Progenitor cell of endocrine pancreas (in vitro differentiated cells): Measurements from ENCODE around the gene CSN1S1. TPM values are rescaled to one million over a fixed set of nuclear protein-coding genes. Genes with fewer than 3 reads are reported as not detected.

Experiments
- DNase-seq: peaks from one replicate; pipeline ENCODE4 v3.0.0; 2021; ENCODE audit warnings: low spot score; ENCODE audit not compliant: unreplicated experiment
- H3K27ac Mint-ChIP-seq: 2 replicates; pipeline ENCODE4 v1.8.0; 2021; ENCODE audit warnings: mild to moderate bottlenecking, moderate library complexity, mixed read lengths
- H3K27me3 Mint-ChIP-seq: 2 replicates; pipeline ENCODE4 v1.8.0; 2021; ENCODE audit warnings: mixed read lengths
- H3K36me3 Mint-ChIP-seq: 2 replicates; pipeline ENCODE4 v1.8.0; 2022; ENCODE audit warnings: mixed read lengths; ENCODE audit not compliant: insufficient read depth
- H3K4me1 Mint-ChIP-seq: 2 replicates; pipeline ENCODE4 v1.8.0; 2021; ENCODE audit warnings: low read depth, mixed read lengths
- H3K4me3 Mint-ChIP-seq: 2 replicates; pipeline ENCODE4 v1.8.0; 2021; ENCODE audit warnings: low read depth, mild to moderate bottlenecking, moderate library complexity, mixed read lengths
- H3K9me3 Mint-ChIP-seq: 2 replicates; pipeline ENCODE4 v1.8.0; 2021; ENCODE audit warnings: low read depth, mixed read lengths
- CTCF ChIP-seq: fragments of 200-600 bp; sonication (generic); IDR thresholded peaks from one replicate; pipeline ENCODE4 v1.5.0; 2021; ENCODE audit warnings: antibody characterized with exemption, mild to moderate bottlenecking; ENCODE audit not compliant: unreplicated experiment
- total RNA-seq: library from RNA; stranded (reverse); gene quantifications from 2 replicates; pipeline ENCODE4 v1.2.1, GENCODE V29; 2021

Gene CSN1S1
- total RNA-seq, 1 donor from 2014 or later = not detected

GRCh38 chr4:69986663-69987062 is 55.8 kb downstream of the CSN1S1 start:
- no peak for TF ChIP-seq CTCF
- H3K27ac Mint-ChIP-seq = no peak overlapping the region
- H3K27me3 Mint-ChIP-seq = no peaks in the 10 kb centered on the region
- peaks cover 8% of the 10 kb centered on the region for H3K4me1 Mint-ChIP-seq
- H3K4me3 Mint-ChIP-seq = no peak overlapping the region
- DNase-seq = no peak
- H3K9me3 Mint-ChIP-seq = no peaks in the 10 kb centered on the region
- H3K36me3 Mint-ChIP-seq = no peaks in the 10 kb centered on the region

- no peak overlapping the region for H3K27ac Mint-ChIP-seq
- H3K27me3 Mint-ChIP-seq = no peaks in the 10 kb centered on the region
- no peaks in the 10 kb centered on the region for H3K4me1 Mint-ChIP-seq
- no peak overlapping the region for H3K4me3 Mint-ChIP-seq
- no peak for TF ChIP-seq CTCF
- no peaks in the 10 kb centered on the region for H3K36me3 Mint-ChIP-seq
- no peak for DNase-seq
- H3K9me3 Mint-ChIP-seq = no peaks in the 10 kb centered on the region
Observed at GRCh38 chr4:69991016-69991415, 60.1 kb downstream of the CSN1S1 start.

- Mint-ChIP-seq H3K4me1 (no peaks in the 10 kb centered on the region), H3K36me3 (no peaks in the 10 kb centered on the region), H3K27ac (no peak overlapping the region), H3K27me3 (no peaks in the 10 kb centered on the region), H3K4me3 (no peak overlapping the region), H3K9me3 (no peaks in the 10 kb centered on the region)
- no peak for DNase-seq
- TF ChIP-seq CTCF = no peak
Observed at GRCh38 chr4:69994782-69995181, 63.9 kb downstream of the CSN1S1 start.

- Mint-ChIP-seq H3K4me1 (no peaks in the 10 kb centered on the region), H3K4me3 (no peak within 1 kb of the TSS), H3K27ac (no peak within 1 kb of the TSS), H3K27me3 (no peaks in the 10 kb centered on the region), H3K9me3 (no peaks in the 10 kb centered on the region), H3K36me3 (no peaks in the 10 kb centered on the region)
- no peak for DNase-seq
- no peak for TF ChIP-seq CTCF
Observed at GRCh38 chr4:69995526-69996016, 64.7 kb downstream of the CSN1S1 start, which contains the start of gene STATH. TSS of gene STATH (plus strand) at chr4:69995966. CDS start at chr4:69998438, 2,472 bp downstream.

Other genes with a start within 250 kb of the CSN1S1 start
- 0.46 and 0.82 TPM in 2 replicates for gene SULT1B1, start 170.4 kb upstream of the CSN1S1 start, total RNA-seq
- 15.3 and 24.9 TPM in 2 replicates for gene SULT1E1, start 70.9 kb upstream of the CSN1S1 start, total RNA-seq
- not detected in 2 replicates for gene CSN2, start 34.7 kb downstream of the CSN1S1 start, total RNA-seq
- gene STATH, start 64.9 kb downstream of the CSN1S1 start, total RNA-seq = not detected in 2 replicates
- not detected in 2 replicates for gene HTN3, start 97.4 kb downstream of the CSN1S1 start, total RNA-seq
- not detected in 2 replicates for gene HTN1, start 119.4 kb downstream of the CSN1S1 start, total RNA-seq
- not detected in 2 replicates for gene PRR27, start 223.2 kb downstream of the CSN1S1 start, total RNA-seq